HG02885 (cell line): ENCODE measurements around the gene LMAN2.
"Not testable (repeated sequence)": the region's sequence is repeated elsewhere in the genome, so short reads cannot be mapped to it uniquely, and the experiment has no call there.

ENCODE experiments used
- ATAC-seq: cut with Tn5 transposase; IDR thresholded peaks from one replicate; pipeline ENCODE4 v1.9.1; 2021; ENCODE audit warnings: mild to moderate bottlenecking; ENCODE audit not compliant: unreplicated experiment, poor library complexity

Gene LMAN2

GRCh38 chr5:177310757-177311391 is 40.6 kb downstream of the LMAN2 start:
- ATAC-seq, result peak; percentile 22

- ATAC-seq, result no peak
Observed at GRCh38 chr5:177310332-177310731, 41.1 kb downstream of the LMAN2 start.

GRCh38 chr5:177309351-177310191 is 41.9 kb downstream of the LMAN2 start:
- ATAC-seq, result no peak

GRCh38 chr5:177308740-177309139 is 42.7 kb downstream of the LMAN2 start:
- ATAC-seq, result no peak

- ATAC-seq, result no peak
Observed at GRCh38 chr5:177307544-177308363, 43.7 kb downstream of the LMAN2 start.

GRCh38 chr5:177306674-177307543 is 44.6 kb downstream of the LMAN2 start:
- ATAC-seq, result no peak

GRCh38 chr5:177306103-177306640 is 45.3 kb downstream of the LMAN2 start:
- not testable (repeated sequence) for ATAC-seq

GRCh38 chr5:177304392-177305119 is 46.9 kb downstream of the LMAN2 start:
- no peak for ATAC-seq

- ATAC-seq, result no peak
Observed at GRCh38 chr5:177303925-177304391, 47.5 kb downstream of the LMAN2 start.

- ATAC-seq, result peak; percentile 76
Observed at GRCh38 chr5:177303121-177303924, 48.1 kb downstream of the LMAN2 start, which contains the start of the genes PRELID1 and RAB24. PRELID1 (plus strand) TSS chr5:177303799; CDS start chr5:177303986, 187 bp downstream. RAB24 (minus strand) TSS chr5:177303719; CDS start chr5:177303288, 431 bp downstream.

GRCh38 chr5:177302354-177303110 is 48.9 kb downstream of the LMAN2 start:
- ATAC-seq, result no peak

- ATAC-seq, result no peak
Observed at GRCh38 chr5:177301503-177302165, 49.8 kb downstream of the LMAN2 start.

GRCh38 chr5:177300951-177301350 is 50.5 kb downstream of the LMAN2 start:
- no peak for ATAC-seq

GRCh38 chr5:177300236-177300880 is 51.1 kb downstream of the LMAN2 start:
- ATAC-seq, result peak; percentile 46

GRCh38 chr5:177299697-177300096 is 51.8 kb downstream of the LMAN2 start:
- ATAC-seq, result no peak

GRCh38 chr5:177297922-177298321 is 53.5 kb downstream of the LMAN2 start:
- no peak for ATAC-seq
